Spleen (tissue), 11 donors: Measurements from ENCODE around the gene UNC13B. TPM values are rescaled to one million over a fixed set of nuclear protein-coding genes. Genes with fewer than 3 reads are reported as not detected.

Experiments
- DNase-seq: peaks from one replicate; pipeline ENCODE4 v3.0.0-alpha.2; 2020
- H3K27ac ChIP-seq, 8 donors: fragments of 200-600 bp; sonication (generic) in 7 of 8; 1 replicate in 4 of 8; 2 replicates in 4 of 8; pipeline versions ENCODE4 v1.5.0 to v1.8.0; 2016 to 2021; ENCODE audit warnings: inconsistent platforms in 4 of 8, mild to moderate bottlenecking in 4 of 8, moderate library complexity in 1 of 8
- H3K27me3 ChIP-seq, 7 donors: fragments of 200-600 bp; sonication (generic) in 6 of 7; replicated peaks in 1 of 7; 1 replicate in 4 of 7; 2 replicates in 3 of 7; pipeline versions ENCODE4 v1.5.0 to v1.8.0; 2016 to 2021; ENCODE audit warnings: inconsistent platforms in 3 of 7, mild to moderate bottlenecking in 1 of 7
- H3K36me3 ChIP-seq, 6 donors: fragments of 200-600 bp; sonication (generic) in 5 of 6; 1 replicate in 4 of 6; 2 replicates in 2 of 6; pipeline versions ENCODE4 v1.5.0 to v1.8.0; 2016 to 2021; ENCODE audit warnings: inconsistent platforms in 2 of 6
- H3K4me1 ChIP-seq, 6 donors: fragments of 200-600 bp; sonication (generic) in 5 of 6; 1 replicate in 3 of 6; 2 replicates in 3 of 6; pipeline versions ENCODE4 v1.5.0 to v1.8.0; 2016 to 2021; ENCODE audit warnings: inconsistent platforms in 3 of 6
- H3K4me3 ChIP-seq, 8 donors: fragments of 200-600 bp; sonication (generic) in 7 of 8; 1 replicate in 4 of 8; 2 replicates in 4 of 8; pipeline versions ENCODE4 v1.5.0 to v1.8.0; 2016 to 2021; ENCODE audit warnings: inconsistent platforms in 4 of 8, mild to moderate bottlenecking in 4 of 8, moderate library complexity in 2 of 8
- H3K9me3 ChIP-seq, 8 donors: fragments of 200-600 bp; sonication (generic) in 7 of 8; 1 replicate in 4 of 8; 2 replicates in 4 of 8; pipeline versions ENCODE4 v1.5.0 to v1.8.0; 2016 to 2021; ENCODE audit warnings: inconsistent platforms in 4 of 8
- POLR2A ChIP-seq, 3 donors: fragments of 450-650 bp; IDR thresholded peaks; one replicate each; pipeline ENCODE4 v1.5.1; 2017; ENCODE audit warnings: antibody characterized with exemption in 3 of 3, mild to moderate bottlenecking in 1 of 3
- POLR2AphosphoS5 ChIP-seq, 3 donors: sonication (generic); formaldehyde crosslinking; IDR thresholded peaks; one replicate each; pipeline ENCODE4 v1.5.1; 2017; ENCODE audit warnings: antibody characterized with exemption in 3 of 3
- WGBS, 5 donors: extraction: QIAGEN DNeasy Blood & Tissue Kit in 3 of 5; methylation state at CpG; one replicate each; pipeline versions ENCODE4 v1.1.5 to v1.1.7; 2013 to 2018; 5-methylcytosine and 5-hydroxymethylcytosine counted together
- intact Hi-C: fragments of 100-400 bp; cut with DNase I; formaldehyde crosslinking; loops from one replicate; pipeline ENCODE4 v1.15.0; 2023; ENCODE audit warnings: low total_unique reads
- polyA plus RNA-seq, 3 donors: library from polyadenylated mRNA; stranded (reverse); fragments of 200-250 nt; gene quantifications; one replicate each; pipeline ENCODE4 v1.2.1, GENCODE V29; 2013
- total RNA-seq, 7 donors: library from RNA; depleted of rRNA in 3 of 7; stranded (reverse); fragments of >200 nt in 3 of 7; fragmentation: NEBNext Ultra II Directional in 4 of 7; extraction: Animal tissue kit (Norgen Biotek cat#: 25700) in 4 of 7; gene quantifications; one replicate each; pipeline versions ENCODE4 v1.1.0 to v1.2.1, GENCODE V29; 2016 to 2021
- TF ChIP-seq, protein P1 (sequence below), 11 experiments: fragments of 200-600 bp in 7 of 11; fragments of 450-650 bp in 4 of 11; sonication (generic) in 4 of 11; IDR thresholded peaks in 8 of 11; conservative IDR thresholded peaks in 3 of 11; 1 replicate in 7 of 11; 2 replicates in 4 of 11; pipeline versions ENCODE4 v1.4.0 to v1.8.0; 2016 to 2021; ENCODE audit warnings: antibody characterized with exemption in 11 of 11, inconsistent platforms in 4 of 11, mild to moderate bottlenecking in 1 of 11
- donor health status: healthy with polysubstance abuse.
- donor health status: DM: no; HTN: no; CAD: no; lungs with moderate emphysema.
- donor health status: DM: no; HTN: no; CAD: no.
- donor health status: Bipolar disorder and iron deficiency.
- donor health status: healthy.
- donor health status: DM: no; HTN: no; CAD: no.
- donor health status: DM: yes; HTN: yes; CAD: no.

UNC13B gene
- total and polyA plus RNA-seq, 10 donors: 2.4 to 18.7 (median 12.1) TPM

- WGBS, 5 donors: 49 to 66% (median 62%) methylated on average over 3 of the region's 3 CpGs
These were observed 203.2 kb downstream of the UNC13B start for GRCh38 chr9:35364817-35365585.

GRCh38 chr9:35366627-35367026, 204.8 kb downstream of the UNC13B start:
- Histone ChIP-seq H3K36me3 (peaks cover 0 to 9% (median 0%) of the 10 kb centered on the region in 6 donors), H3K4me1 (peaks cover 0 to 8% (median 3%) of the 10 kb centered on the region in 6 donors), H3K27me3 (no peaks in the 10 kb centered on the region), H3K27ac (no peak overlapping the region), H3K9me3 (no peaks in the 10 kb centered on the region), H3K4me3 (no peak overlapping the region)
- 92 to 98% (median 96%) methylated on average over 2 of the region's 2 CpGs for WGBS, 5 donors
- TF ChIP-seq POLR2A (IDR thresholded peaks at IDR 0.05) (no peak), POLR2AphosphoS5 (IDR thresholded peaks at IDR 0.05) (no peak)
- TF ChIP-seq, protein P1, sequence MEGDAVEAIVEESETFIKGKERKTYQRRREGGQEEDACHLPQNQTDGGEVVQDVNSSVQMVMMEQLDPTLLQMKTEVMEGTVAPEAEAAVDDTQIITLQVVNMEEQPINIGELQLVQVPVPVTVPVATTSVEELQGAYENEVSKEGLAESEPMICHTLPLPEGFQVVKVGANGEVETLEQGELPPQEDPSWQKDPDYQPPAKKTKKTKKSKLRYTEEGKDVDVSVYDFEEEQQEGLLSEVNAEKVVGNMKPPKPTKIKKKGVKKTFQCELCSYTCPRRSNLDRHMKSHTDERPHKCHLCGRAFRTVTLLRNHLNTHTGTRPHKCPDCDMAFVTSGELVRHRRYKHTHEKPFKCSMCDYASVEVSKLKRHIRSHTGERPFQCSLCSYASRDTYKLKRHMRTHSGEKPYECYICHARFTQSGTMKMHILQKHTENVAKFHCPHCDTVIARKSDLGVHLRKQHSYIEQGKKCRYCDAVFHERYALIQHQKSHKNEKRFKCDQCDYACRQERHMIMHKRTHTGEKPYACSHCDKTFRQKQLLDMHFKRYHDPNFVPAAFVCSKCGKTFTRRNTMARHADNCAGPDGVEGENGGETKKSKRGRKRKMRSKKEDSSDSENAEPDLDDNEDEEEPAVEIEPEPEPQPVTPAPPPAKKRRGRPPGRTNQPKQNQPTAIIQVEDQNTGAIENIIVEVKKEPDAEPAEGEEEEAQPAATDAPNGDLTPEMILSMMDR (IDR thresholded peaks at IDR 0.05 in 8 of 11, conservative IDR thresholded peaks at IDR 0.05 in 3 of 11): no peak
- no peak for DNase-seq
- intact Hi-C loops: no loop called here

More at GRCh38 chr9:35364817-35365585, 203.2 kb downstream of the UNC13B start:
- Histone ChIP-seq H3K9me3 (no peaks in the 10 kb centered on the region), H3K36me3 (peaks cover 0 to under 1% (median 0%) of the 10 kb centered on the region in 6 donors), H3K27ac (no peak overlapping the region), H3K4me1 (peaks cover 0 to 8% (median 3%) of the 10 kb centered on the region in 6 donors), H3K27me3 (no peaks in the 10 kb centered on the region), H3K4me3 (no peak overlapping the region)
- no peak for DNase-seq
- TF ChIP-seq, protein P1 (IDR thresholded peaks at IDR 0.05 in 8 of 11, conservative IDR thresholded peaks at IDR 0.05 in 3 of 11): no peak
- TF ChIP-seq POLR2A (IDR thresholded peaks at IDR 0.05) (no peak), POLR2AphosphoS5 (IDR thresholded peaks at IDR 0.05) (no peak)
- intact Hi-C loops: no loop called here

DNA sequence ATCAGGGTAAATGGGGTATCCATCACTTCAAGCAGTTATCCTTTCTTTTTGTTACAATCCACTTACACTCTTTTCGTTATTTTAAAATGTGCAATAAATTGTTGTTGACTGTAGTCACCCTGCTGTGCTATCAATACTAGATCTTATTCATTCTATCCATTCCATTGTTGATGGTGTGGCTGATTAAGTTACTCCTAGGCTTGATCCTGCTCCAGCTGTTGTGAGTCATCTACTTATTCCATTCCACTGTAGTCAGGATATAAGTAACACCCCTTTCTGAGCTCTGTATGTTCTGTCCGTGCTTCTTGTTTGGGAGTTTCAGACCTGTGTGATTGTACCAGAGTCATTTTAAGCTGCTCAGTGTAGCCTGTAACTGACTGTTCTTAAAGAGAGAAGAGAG, 205.6 kb downstream of the UNC13B start:
- H3K4me3 ChIP-seq: no peak overlapping the region
- intact Hi-C loops: no loop called here
- WGBS, 5 donors: 88 to 93% (median 91%) methylated on average over 2 of the region's 2 CpGs
- TF ChIP-seq POLR2A (IDR thresholded peaks at IDR 0.05) (no peak), POLR2AphosphoS5 (IDR thresholded peaks at IDR 0.05) (no peak)
- TF ChIP-seq, protein P1 (IDR thresholded peaks at IDR 0.05 in 8 of 11, conservative IDR thresholded peaks at IDR 0.05 in 3 of 11): no peak
- no peaks in the 10 kb centered on the region for H3K9me3 ChIP-seq
- peaks cover 0 to 8% (median 3%) of the 10 kb centered on the region in 6 donors for H3K4me1 ChIP-seq
- no peak overlapping the region for H3K27ac ChIP-seq
- H3K36me3 ChIP-seq: peaks cover 0 to 9% (median 0%) of the 10 kb centered on the region in 6 donors
- no peaks in the 10 kb centered on the region for H3K27me3 ChIP-seq
- no peak for DNase-seq

DNA sequence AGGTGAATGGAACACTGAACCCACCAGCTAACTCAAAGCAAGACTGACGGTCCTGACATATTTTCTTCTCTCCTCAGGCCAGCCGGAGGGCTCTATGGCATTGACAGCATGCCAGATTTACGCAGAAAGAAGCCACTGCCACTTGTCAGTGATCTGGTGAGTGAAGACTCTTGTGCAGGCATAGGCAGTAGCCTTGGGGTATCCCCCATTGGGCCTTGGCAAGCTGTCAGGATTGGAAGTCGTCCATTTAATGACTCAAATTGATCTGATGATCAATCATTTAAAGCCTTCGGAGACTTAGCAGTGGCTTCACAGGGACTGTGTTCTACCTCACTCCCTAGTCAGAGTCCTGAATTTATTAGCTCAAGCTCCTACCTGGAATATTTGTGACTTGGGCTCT, 208.4 kb downstream of the UNC13B start:
- WGBS, 5 donors: 87 to 94% (median 90%) methylated on average over 5 of the region's 5 CpGs

More for the DNA sequence above, 208.4 kb downstream of the UNC13B start:
- no peak overlapping the region for H3K4me3 ChIP-seq
- no peak for DNase-seq
- no peaks in the 10 kb centered on the region for H3K9me3 ChIP-seq
- peaks cover 0 to under 1% (median 0%) of the 10 kb centered on the region in 6 donors for H3K4me1 ChIP-seq
- no peak for TF ChIP-seq POLR2AphosphoS5 (IDR thresholded peaks at IDR 0.05)
- TF ChIP-seq POLR2A (IDR thresholded peaks at IDR 0.05): no peak
- TF ChIP-seq, protein P1 (IDR thresholded peaks at IDR 0.05 in 8 of 11, conservative IDR thresholded peaks at IDR 0.05 in 3 of 11): no peak
- no peak overlapping the region for H3K27ac ChIP-seq
- intact Hi-C loops: no loop called here
- no peaks in the 10 kb centered on the region for H3K27me3 ChIP-seq
- peaks cover 0 to 9% (median 0%) of the 10 kb centered on the region in 6 donors for H3K36me3 ChIP-seq
